ENCODE measurements around the gene MAGEF1.

Gene MAGEF1

DNA sequence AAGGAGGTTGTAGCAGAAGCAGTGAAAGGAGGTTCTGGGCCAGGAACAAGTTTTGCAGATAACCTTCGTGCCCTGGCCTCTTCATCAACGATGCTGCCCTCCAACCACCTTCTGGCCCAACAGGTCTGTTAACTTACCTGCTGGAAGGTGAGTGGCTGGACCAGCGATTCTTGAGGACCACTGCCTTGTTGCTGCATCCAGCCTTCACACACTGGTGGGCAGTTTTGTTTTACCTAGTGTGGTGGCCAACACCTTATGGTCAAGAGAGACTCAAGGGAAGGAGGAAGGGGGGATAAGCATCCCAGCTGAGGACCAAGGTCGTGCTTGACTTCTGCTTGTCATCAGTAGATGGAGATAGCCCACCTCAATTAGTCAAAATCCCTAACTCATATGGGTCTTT lies 7.8 kb upstream of the MAGEF1 start:
- DNase-seq = no peak

DNA sequence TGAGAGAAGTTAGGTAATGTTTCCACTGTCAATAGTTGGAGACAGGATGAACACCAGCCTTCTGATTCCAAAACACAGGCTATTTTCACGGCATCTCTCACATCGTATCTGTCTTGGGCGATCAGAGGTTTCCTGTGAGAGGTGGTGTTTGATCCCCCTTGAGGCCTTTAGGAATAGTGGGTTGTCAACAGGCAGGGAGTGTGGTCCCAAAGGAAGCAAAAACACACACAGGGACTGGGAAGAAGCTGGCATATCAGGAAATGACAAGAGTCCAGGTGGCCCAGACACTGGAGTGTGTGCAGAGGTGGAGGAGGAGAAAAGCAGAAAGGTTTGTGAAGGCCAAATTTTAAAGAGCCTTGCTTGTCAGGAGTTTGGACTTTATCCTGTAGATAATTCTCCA lies 6.6 kb upstream of the MAGEF1 start:
- no peak for DNase-seq

DNA sequence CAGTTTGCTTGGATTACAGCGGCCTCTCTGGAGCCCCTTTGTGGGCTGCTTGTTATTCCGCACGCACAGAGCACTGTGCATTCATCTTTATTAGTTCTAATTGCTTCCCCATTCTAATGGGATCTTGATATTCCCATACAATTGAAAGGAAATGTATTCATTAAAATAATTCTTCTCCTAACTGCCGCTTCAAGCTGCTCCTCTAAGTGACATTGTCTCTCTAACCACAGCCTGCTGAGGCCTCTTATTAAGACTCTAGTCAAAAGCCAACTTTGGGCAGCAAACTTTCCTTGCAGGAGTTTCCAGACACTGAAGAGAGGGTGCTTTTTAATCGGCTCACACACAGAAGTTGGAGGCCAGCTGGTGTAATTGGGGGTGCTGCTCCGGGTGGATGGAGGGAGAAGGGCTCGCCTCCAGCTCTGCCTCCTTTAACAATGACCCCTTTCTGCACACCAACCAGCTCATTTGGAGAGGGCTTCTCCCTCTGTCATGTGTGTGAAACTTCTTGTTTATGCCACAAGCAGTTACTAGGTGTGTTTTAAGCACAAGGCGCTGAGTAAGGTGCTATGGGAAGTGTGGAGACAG lies 5.6 kb upstream of the MAGEF1 start:
- DNase-seq = no peak

DNA sequence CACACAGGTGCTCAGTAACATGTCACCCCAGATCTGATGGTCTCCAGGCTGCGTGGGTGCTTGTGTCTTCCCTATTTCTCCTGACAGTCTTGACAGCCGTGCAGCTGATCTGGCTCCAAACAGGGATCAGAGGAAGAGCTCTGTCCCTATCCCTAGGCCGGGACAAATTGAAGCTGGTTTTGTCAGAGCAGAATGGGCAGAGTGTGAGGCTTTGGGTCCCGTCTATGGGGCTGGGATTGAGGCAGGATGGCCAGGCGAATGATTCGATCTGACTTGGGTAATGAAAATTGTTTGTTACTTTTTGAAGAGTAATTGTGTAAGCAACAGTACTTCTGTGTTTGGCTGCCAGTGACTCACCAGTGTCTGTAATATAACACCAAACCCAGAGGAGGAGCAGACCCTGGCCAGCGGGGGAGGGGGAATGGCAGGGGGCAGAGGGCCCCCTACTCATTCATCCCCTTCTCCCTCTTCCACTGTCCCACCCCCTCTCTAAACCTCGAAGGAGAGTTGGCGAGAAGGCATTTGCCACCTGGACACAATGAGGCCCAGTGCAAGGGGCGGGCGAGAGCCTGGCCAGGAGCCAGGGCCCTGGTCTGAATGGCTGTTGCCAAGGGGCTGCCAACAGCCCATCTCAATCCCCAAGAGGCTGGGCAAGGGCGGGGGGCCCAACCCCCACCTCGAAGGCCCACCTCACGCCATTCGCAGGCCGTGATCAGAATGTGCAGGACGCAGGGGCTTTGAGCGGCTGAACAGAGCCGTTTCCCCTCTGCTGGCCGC lies 4.9 kb upstream of the MAGEF1 start:
- no peak for DNase-seq

DNA sequence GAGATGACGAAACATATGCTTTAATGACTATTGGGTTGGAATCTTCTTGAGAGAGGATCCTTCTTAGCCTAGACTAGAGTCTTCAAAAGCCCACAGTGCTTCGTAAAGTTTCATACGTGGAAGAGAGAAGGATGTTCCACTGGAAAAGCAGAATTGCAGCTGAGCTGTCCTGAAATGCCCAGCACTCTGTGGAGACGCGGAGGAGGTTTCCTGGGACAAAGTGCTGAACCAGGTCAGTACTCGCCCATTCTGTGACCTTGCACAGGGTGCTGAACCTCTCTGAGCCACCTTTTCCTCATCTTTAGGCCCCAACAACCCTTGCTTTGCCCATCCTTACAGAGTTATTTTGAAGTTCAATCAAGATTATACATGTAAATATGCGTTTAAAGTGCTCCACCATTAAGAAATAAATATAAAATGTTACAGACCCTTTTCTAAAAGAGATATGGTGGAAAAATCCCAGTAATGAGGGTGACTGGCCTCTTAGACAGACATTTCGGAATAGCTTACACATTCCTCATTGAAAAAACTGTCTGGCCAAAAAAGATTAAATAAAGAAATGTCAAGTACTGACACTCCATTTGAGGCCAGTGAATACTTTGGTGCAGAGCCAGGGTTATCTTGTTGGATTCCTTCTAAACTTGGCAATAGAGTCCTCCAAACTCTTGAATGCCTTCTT lies 4.2 kb upstream of the MAGEF1 start:
- DNase-seq = no peak

DNA sequence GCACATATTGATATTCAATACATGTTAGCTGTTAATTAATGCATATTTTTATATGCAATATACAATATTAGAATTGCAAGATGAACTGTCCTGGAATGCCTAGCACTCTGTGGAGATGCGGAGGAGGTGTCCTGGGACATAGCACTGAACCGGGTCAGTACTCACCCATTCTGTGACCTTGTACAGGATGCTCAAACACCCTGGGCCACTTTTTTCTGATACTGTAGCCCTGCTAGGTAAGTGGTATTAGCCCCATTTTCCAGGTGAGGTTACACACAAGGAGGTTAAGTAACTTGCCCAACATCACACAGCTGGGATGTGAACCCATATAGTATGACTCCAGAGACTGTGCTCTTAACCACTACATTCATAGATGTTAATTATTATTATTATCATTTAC lies 1.7 kb upstream of the MAGEF1 start:
- DNase-seq = no peak

DNA sequence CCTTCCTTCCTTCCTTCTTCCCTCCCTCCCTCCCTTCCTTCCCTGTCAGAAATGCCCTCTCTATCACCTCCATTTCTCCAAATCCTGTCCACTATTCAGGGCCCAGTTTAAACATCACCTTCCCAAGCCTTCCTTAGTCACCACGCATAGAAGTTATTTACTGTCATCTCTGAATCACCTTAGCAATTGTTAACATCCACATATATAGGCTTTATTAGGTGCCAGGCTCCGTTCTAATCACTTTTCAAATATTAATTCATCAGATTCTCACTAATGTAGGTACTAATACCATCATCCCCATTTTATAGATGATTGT lies 1.1 kb upstream of the MAGEF1 start:
- DNase-seq = no peak

DNA sequence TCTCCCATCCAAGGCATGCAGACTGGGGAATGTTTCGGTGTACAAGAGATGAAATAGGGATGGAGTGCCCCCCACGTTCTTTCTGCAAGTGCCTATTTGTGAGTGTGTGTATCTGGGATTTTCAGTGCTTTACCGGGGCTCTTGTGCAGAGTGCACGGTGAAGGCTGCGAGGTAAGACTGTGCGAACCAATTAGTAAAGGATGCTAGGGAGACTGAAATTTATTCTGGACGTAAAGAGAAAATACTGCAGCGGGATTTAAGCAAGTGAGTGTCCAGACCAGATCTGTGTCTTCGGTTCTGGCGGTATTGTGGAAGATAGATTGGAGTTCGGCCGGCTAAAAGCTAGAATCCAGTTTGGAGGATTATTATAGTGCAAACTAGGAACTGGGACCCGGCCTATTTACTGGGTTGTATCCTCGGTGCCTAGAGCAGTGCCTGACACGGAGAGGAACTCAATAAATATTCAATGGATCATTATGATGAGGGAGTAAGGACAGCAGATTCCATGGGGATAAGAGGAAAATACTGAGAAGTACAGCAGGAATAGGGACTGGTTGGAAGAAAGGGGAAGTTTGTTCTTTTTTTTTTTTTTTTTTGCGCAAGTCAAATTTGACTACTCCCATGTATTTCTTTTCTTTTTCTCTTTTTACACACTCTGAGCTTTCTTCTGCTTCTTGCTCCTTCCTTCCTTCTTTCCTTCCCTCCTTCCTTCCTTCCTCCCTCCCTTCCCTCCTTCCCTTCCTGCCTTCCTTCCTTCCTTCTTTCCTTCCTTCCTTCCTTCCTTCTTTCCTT lies 580 bp upstream of the MAGEF1 start:
- DNase-seq = no peak

DNA sequence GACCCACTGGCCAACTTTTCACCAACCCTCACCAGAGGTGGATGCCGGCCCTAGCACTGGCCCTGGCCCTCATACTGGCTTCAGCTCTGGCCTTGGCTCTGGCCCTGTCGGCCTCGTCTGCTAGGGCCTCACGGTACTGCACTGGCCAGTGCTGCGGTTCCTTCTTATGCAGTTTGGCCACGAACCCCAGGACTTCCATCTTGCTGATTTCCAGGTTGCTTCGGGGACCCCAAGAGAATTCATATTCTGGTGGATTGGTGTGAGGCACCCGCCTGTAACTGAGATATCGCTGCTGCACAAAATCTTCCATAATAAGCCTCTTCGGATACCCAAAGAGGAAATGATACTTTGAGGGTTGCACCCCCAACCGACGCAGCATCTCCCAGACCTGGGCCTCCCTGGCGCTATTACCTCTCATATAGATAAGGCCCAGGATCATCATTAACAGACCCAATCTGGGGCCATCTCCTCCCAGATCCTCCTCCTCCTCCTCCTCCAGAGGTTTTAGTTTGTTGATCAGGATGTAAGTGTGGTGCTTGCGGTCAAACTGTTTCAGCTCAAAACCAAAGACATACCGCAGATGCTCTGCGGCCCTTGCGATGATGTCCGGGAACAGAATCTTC lies 883 bp downstream of the MAGEF1 start:
- no peak for DNase-seq

DNA sequence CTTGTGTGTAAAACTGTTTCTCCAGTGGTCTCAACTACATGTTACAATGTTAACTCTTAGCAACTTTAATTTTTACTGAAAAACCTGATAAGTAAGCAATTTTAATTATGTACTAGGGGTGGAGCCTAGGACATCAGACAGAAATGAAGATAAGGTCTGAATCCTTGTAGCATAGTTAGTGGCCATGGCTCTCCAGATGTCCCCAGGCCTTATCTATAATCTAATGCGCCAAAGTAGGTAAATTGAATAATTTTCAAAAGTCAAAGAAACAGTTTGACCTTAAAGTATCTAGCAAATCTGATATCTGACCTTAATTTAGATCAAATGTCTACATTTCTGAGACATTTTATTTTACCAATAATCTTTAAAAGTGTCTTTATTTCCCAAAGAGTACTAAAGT lies 8.2 kb downstream of the MAGEF1 start:
- no peak for DNase-seq

DNA sequence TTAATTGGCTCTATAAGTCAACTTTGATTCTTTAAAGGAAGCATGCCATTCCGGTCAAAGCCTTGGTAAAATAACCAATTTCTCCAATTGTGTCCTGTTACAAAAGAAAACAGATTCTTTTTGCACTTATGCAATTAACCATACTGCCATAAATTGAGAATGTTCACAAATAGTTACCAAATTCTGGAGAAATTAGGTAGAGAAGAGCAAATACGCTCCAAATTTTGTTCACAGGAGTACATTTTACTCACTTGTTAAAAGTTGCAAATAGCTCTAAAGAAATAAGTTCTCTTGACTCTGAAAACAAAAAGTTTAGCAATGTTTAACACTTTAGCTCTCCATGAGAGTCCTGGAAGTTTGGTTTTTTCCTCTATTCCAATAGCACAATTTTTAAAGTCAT lies 11.1 kb downstream of the MAGEF1 start:
- no peak for DNase-seq

DNA sequence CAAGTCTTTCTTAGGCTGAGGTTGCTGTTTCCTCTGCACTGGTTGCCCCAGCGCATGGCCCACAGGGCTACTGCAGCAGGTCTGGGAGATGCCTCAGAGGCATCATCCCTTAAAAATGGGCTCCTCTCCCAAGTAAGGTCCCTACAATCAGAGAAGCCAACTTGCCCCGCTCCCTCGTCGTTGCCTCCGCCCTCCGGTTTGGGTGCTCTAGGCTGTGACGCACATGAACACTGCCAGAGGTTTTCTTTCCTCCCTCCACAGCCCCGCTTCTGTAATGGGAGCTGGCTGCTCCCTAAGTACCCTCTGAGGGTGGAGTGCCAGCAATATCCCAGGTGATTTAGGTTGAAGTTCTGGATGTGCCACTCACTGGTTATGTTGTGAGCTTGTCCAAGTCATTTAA lies 14.0 kb downstream of the MAGEF1 start:
- DNase-seq = no peak

DNA sequence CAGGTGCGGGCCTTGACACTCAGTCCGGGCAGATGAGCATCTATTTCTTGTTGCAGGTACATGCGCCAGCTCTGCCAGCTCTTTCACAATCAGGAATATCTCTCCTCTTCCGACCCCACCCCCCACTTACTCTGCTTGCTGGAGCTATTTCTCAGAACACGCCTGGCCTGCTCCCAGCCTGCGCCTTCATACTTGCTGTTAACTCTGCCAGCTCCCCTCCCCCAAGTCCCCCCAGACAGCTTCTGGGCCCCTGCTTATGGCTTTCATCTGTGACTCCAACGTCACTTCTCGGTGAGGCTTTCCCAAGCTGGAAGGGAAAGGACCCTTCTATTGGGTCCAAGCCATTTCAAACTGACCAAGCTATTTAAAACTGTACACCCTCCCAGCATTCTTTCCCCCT lies 15.2 kb downstream of the MAGEF1 start:
- DNase-seq = no peak

DNA sequence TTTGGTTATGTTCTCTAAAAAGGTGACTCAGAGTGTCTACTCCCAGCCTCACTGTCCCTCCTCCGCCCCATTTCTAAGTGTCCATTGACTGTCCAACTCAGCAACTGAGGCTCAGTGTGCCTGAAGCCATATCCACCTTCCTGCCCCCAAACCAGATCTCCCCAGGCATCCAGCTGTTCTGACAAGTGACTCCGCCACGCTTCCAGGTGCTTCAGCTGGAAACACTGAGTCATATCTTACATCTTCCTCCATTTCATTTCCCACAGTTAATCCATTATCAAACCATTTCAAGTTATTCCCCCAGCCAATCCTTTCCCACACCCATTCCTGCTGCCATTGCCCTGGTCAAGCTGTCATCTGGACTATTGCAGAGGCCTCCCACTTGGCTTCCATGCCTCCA lies 17.1 kb downstream of the MAGEF1 start:
- no peak for DNase-seq

DNA sequence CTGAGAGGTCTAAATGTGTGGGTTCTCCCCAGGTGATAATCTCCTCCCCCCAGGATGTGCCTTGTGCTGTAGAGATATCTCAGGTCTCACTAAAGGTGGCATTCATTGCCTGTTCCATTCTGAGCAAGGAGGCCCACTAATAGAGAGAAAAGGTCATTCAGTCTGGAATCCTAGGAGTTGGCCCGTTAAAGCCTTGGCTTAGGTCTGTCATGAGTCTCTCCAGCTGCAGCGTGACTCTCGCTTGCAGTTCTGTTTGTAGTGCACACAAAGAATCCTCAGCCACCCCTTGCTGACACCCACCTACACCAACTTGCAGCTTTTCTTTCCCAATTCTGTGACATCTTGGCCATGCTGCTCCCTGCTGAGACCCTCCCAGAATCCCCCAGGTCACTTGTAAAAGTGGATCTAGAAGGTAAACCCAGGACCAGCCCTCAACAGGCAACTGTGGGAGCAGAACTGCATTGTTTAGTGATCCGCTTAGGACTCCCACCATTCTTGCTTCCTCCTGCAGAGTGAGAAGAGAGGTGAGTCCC lies 17.7 kb downstream of the MAGEF1 start:
- DNase-seq = no peak

DNA sequence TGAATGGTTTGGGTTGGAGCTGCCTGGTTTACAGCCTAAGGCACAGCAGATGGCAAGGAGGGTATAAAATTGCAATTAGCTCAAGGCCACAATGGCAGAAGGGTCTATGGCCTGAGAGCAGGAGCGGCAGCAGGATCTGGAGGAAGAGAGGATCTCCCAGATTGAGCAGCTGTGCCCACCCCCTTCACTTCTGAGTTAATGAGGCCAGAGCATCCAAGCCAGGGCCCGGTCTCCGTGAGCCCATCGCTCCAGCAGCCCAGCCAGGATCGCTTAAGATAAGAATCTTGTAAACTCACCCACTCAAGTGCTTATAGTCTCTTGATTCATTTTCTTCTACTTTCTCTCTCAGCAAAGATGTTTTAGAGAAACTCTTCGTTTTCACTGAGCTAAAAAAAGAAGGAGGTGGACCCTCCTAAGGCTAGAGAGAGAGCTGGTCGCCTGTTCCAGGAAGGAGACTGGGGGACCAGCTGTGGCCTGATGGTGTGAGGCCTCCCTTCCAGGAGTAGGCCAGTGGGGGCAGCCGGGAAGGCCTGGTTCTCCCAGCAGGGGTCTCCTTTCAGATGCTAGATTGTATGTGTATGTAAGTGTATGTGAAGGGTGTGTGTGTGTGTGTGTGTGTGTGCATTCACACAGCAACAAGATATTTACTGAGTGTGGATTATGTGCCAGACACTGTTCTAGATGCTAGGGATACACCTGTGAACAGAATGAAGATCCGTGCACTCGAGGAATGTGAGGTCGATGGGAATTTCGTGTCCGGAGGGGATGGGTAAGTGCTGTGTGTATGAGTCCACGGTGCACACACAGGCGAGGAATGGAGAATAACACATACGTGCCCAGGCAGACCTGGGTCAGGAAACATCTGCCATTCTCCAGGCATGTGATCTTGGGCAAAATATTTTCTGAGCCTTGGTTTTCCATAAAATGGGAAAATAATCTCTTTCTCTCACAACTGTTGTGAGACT lies 18.6 kb downstream of the MAGEF1 start:
- no peak for DNase-seq

DNA sequence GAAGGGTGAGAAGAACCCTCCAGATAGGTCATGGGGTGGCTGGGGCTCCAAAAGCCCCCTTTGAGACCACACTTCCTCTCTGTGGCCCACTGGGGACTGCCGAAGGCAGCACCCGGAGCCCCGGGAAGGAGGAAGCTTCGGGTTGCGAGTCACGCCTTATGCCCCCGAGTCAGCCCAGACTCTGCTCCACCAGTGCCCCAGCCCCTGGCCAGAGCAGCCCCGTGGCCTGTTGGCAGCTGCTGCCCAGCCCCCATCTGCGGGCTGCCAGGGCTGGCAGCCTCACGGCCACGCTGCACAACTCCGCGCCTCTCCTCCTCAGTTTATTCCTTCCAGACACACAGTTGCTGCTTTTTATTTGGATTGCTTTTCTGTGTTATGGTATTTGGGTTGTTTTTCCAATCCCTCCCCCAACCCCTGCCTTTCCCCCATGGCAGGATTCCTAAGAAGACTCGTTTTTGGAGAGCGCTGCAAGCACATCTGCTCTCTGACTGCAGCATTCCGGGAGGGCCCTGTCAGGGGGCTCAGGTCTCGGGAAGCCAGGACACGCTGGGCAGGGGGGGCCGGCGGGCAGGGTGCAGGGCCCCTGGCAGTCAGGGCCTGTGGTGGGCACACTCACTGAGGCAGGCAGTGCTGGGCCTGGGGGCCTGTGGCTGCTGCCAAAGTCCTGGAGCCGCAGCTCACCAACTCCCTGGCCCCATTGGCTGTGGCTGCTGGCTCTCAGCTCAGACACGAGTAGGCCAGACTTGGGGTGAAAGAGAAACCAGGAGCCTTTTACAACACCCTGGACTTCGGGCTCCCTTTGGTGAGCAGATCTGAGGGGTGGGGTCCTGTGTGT lies 20.2 kb downstream of the MAGEF1 start:
- no peak for DNase-seq

DNA sequence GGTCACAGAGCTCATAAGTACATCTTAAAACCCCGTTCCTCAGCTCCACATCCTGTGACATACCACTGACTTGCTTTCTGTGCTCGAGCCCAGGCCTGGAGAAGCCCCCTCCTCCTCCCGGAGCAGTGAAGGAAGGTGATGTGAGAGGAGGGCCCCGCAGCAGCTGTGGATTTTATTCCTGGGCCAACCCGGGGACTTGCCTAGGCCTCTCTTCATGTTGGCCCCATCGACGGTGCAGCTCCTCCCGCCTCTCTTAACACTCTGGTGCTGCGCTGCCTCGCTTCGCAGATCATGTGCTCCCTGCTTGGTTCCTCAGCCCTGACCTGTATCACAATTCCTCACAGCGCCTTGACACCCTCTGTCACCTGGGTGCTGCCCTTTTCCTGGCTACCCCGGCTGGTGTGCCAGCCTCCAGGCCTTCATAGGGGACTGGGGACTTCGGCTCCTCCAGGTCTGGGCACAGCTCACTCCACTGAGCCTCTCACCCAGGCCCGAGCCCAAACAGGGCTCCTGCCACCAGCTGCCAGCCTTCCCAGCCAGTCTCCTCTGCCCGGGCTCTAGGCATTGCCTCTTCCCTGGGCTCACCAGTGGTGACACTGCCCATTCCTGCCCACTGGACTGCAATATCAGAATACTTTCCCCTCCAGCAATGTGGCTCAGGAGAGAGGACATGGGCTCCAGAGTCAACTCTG lies 21.5 kb downstream of the MAGEF1 start:
- DNase-seq = no peak

DNA sequence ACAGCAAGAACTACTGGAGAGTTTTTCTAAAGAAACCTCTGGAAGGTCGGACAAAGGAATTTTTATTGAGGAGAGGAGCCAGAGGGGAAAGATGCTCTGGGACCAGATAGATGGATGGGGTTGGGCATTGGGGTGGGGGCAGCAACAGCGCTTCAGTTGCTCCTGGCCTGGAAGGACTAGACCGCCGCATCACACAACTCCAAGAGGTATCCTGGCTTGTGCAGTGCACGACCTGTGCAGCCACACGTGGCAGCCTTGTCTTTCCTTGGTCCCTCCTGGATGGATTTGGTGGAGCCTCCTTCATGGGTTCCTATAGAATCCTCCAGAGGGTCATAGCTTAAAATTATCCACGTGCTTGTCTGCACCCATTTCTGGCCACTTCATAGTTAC lies 23.0 kb downstream of the MAGEF1 start:
- no peak for DNase-seq

DNA sequence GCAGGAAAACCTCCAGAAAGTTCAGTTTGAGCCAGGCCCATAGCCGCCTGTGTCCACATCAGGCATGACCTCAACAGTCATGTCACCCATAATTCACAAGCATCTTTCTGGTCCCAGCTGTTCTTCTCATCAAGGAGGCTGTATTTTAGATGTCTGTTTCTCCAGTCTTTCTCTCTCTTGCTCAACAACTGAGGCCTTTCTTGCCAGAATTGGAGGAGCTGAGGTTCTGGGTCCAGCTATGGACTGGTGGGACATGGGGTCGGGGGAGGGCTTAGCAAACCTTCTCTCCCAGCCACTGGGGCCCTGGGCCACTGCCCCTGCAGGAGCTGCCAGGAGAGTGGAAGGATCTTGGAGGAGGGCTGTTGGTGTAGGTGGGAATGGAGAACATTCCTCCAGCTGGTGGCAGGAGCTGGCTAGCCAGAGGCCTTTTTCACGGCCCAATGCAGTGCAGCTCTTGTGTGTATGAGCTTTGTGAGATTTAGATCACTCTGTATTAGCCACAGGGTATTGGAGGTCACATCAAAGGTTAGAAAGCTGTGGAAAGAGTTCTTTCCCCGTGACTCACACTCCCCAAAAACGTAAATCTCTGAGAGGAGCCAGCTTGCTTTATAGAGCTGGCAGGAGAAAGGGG lies 23.5 kb downstream of the MAGEF1 start:
- no peak for DNase-seq

Data from activated CD4-positive, CD25-positive, alpha-beta regulatory T cell (primary cell).